NCI-H748 (cell line): ENCODE measurements around the gene SLAMF8.
A peak's percentile ranks its signal among the peaks of the same experiment; 100 is the strongest.

ENCODE experiments used
- DNase-seq: peaks from one replicate; lab custom pipeline; 2025; ENCODE audit not compliant: unreplicated experiment; lab: John Stamatoyannopoulos, UW

Gene SLAMF8

GRCh38 chr1:159817276-159818041, 9.2 kb upstream of the SLAMF8 start:
- peak; percentile 98 for DNase-seq

- DNase-seq = no peak
Measured at GRCh38 chr1:159821171-159821867, 5.4 kb upstream of the SLAMF8 start.

- DNase-seq = peak; percentile 82
Measured at GRCh38 chr1:159823406-159823805, 3.3 kb upstream of the SLAMF8 start.

- no peak for DNase-seq
Measured at GRCh38 chr1:159825564-159825963, 1.1 kb upstream of the SLAMF8 start.

GRCh38 chr1:159827102-159827490, 423 bp downstream of the SLAMF8 start:
- no peak for DNase-seq

- DNase-seq = no peak
Measured at GRCh38 chr1:159827549-159827948, 876 bp downstream of the SLAMF8 start.

GRCh38 chr1:159828176-159828575, 1.5 kb downstream of the SLAMF8 start:
- DNase-seq = no peak

- DNase-seq = no peak
Measured at GRCh38 chr1:159828581-159829272, 2.1 kb downstream of the SLAMF8 start.

- no peak for DNase-seq
Measured at GRCh38 chr1:159829273-159829634, 2.6 kb downstream of the SLAMF8 start.

- DNase-seq = no peak
Measured at GRCh38 chr1:159829822-159830465, 3.3 kb downstream of the SLAMF8 start.

GRCh38 chr1:159830722-159831121, 4.0 kb downstream of the SLAMF8 start:
- DNase-seq = no peak

GRCh38 chr1:159831412-159832141, 4.9 kb downstream of the SLAMF8 start:
- peak; percentile 55 for DNase-seq

- no peak for DNase-seq
Measured at GRCh38 chr1:159832309-159832708, 5.6 kb downstream of the SLAMF8 start.

GRCh38 chr1:159835356-159835755, 8.7 kb downstream of the SLAMF8 start:
- DNase-seq = no peak

- no peak for DNase-seq
Measured at GRCh38 chr1:159835862-159836525, 9.3 kb downstream of the SLAMF8 start.

GRCh38 chr1:159838715-159839114, 12.0 kb downstream of the SLAMF8 start:
- no peak for DNase-seq

GRCh38 chr1:159839116-159839849, 12.6 kb downstream of the SLAMF8 start:
- DNase-seq = no peak

- no peak for DNase-seq
Measured at GRCh38 chr1:159841749-159842148, 15.1 kb downstream of the SLAMF8 start.

GRCh38 chr1:159843459-159843858, 16.8 kb downstream of the SLAMF8 start:
- no peak for DNase-seq
